NCI-H345 (cell line): Measurements from ENCODE around the gene SH3RF2.
A peak's percentile ranks its signal among the peaks of the same experiment; 100 is the strongest.
"Not testable (repeated sequence)": the region's sequence is repeated elsewhere in the genome, so short reads cannot be mapped to it uniquely, and the experiment has no call there.

Source experiments
- DNase-seq: peaks from one replicate; lab custom pipeline; 2025; lab: John Stamatoyannopoulos, UW

Gene SH3RF2

DNA sequence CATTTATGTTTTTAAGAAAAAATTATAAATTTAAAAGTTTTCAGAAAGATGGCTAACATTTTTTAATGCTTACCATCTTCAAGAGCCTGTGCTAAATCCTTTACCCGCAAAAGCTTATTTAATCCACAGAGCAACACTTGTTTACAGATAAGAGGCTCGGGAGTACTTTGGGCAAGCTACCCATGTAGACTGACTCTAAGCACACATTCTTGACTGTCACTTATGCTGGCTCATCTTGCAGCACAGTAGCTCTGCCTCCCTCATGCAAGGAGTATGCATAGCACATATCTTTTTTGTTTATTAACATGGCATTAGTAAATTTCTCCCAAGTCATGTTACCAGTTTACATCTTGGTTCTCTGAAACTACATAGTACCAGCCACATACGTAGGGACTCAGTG lies 14.7 kb downstream of the SH3RF2 start:
- DNase-seq: no peak

DNA sequence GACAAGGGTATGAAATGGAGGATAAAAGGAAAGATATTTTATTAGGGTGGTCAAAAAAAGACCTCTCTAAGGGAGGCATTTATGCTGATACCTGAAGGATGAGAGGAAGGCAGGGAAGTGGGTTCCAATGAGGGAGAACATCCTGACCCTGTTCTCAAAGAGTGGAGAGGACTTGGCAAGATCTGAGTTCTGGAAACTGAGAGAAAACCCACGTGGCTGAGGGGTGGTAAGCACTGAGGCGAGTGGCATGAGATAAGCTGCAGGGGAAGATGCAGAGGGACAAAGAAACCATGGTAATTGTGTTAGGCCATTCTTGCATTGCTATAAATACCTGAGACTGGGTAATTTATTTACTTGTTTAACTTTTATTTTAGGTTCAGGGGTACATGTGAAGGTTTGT lies 16.8 kb downstream of the SH3RF2 start:
- no peak for DNase-seq

DNA sequence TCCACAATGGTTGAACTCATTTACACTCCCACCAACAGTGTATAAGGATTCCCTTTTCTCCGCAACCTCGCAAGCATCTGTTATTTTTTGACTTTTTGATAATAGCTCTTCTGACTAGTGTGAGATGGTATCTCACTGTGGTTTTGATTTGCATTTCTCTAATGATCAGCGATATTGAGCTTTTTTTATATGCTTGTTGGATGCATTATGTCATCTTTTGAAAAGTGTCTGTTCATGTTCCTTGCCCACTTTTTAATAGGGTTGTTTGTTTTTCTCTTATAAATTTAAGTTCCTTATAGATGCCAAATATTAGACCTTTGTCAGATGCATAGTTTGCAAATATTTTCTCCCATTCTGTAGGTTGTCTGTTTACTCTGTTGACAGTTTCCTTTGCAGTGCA lies 17.8 kb downstream of the SH3RF2 start:
- DNase-seq: not testable (repeated sequence)

DNA sequence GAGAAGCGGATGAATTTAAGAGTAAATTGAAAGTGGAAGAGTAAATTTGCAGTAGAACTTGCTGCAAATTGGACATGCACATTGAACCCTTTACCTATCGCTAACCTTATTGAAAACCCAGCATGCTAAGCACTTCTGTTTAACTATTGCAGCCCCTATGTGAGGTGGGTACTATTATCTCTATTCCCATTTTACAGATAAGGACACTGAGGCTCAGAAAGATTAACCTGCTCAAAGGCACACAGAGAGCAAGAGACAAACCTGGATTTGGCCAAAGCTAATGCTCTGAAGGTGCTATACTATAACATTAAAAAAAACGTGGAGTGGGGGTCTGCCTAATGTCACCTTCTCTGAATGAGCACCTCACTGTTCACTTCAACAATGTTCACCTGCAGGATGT lies 21.0 kb downstream of the SH3RF2 start:
- no peak for DNase-seq

DNA sequence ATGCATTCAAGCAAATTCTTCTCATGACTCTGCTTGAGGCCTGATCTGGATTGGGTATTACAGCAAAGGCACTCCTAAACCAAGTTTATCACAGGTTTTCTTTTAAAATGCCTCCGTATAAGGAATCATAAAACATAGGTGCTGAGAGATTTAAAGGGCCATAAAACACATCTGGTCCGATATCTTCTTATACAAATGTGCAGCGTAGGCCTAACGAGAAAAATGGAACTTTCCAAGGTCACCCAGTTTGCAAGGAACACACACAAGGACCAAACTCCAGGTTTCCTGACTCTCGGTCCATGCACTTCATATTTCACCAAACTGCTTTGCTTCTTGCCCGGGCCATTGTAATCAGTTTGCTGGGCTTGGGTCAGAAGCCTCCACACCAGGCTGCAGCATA lies 22.1 kb downstream of the SH3RF2 start:
- DNase-seq: no peak

DNA sequence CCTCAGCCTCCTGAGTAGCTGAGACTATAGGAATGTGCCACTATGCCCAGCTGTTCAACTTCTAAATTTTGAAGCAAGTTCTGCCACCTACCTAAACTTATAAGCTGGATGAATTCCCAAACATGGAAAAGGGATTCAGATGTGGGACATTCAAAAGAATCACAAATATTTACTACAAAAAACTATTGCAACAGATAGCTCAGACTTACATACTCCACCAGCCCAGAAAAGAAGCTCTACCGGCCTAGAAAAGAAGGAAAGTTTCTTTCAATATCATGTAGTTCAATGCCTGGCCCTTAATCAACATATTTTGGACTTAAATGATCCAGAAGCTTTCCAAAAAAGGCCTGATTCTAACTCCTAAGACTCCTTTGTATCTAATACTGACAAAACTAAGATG lies 23.8 kb downstream of the SH3RF2 start:
- no peak for DNase-seq

DNA sequence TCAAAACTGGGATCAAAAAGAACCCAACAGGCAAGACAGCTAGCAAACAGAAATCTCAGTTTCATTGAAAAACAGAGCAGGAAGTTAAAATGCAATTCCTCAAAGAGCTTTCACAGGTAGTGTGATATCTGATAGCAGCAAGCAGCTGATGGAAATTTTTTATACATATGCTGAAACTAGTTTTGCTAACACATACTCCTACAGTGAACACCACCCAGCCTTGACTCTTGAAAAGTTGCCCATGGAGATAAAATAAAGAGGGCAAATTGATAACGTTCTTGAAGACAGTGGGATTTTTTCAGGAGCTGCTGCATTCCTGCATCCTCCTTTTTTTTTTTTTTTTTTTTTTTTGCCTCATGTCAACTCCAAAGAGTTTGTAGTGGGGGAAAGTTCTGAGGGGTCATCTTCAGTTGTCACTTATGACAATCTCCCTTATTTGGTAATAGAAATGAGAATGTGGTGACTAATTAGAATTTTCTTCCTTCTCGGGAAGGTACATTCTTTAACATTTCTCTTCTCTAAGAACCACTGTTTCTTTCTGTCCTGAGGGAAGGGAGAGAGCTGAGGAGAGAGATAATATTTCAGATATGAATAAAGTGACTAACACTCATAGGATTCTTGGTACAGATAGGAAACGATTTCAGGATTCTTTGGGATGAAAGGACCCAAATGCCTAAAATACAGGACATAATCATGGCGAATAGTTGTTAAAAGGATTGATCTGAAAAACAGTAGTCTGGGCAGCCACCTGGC lies 24.6 kb downstream of the SH3RF2 start:
- no peak for DNase-seq

DNA sequence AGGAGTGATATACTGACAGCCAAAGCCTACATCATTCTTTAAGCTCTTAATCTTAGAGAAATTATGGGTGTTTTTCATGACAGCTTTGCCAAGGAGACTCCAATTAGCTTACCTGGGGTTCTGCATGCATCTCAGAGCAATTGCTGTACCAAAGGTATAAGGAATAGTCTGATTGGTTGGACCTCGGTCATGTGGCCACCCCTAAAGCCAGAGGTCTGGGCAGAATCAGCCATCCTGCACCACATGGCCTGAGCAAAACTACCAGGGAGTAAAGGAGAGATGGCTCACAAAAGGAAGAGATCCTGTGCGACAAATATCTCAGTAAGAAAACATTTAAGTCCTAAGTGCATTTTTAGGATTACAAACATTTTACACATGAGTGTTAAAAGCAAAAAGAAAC lies 25.6 kb downstream of the SH3RF2 start:
- no peak for DNase-seq

DNA sequence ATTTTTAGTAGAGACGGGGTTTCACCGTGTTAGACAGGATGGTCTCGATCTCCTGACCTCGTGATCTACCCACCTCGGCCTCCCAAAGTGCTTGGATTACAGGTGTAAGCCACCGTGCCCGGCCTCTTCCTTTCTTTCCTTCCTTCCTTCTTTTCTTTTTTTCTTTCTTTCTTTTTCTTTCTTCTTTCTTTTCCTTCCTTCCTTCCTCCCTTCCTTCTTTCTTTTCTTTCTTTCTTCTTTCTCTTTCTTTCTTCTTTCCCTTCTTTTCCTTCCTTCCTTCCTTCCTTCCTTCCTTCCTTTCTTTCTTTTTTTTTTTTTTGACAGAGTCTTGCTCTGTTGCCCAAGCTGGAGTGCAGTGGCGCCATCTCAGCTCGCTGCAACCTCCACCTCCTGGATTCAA lies 27.6 kb downstream of the SH3RF2 start:
- not testable (repeated sequence) for DNase-seq

DNA sequence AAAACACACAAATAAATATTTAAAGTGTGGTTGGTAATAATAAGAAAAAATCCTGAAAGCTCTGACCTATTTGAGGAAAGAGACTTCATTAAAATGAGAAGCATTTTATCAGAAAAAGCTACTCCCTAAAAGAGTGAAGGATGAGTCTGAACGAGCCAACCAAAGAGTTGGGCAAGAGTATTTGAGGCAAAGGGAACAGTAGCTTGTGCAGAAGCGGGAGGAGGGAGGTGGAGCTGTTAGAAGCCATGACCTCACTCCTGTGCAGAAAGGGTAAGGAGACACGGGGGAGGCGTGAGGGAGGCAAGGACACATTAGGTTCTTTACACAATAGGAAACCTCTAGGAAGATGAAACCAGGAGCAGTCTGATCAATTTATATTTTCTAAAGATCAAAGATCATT lies 29.4 kb downstream of the SH3RF2 start:
- peak; percentile 35 for DNase-seq

DNA sequence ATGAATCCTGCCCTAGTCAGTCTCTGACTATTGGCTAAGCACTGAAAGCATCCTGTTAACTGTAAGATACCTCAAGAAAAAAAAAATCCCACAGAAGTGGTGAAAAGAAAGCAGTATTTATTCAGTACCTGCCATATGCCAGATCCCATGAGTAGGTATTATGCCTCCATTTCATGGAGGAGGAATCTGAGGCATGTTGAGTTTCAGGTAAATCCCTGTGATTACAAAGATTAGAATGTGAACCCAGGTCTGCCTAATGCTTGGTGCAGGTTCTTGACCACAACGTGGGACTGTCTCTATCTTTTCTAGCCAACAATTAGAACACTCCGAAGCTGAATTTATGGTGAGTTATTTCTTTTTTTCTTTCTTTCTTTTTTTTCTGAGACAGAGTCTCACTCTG lies 30.9 kb downstream of the SH3RF2 start:
- DNase-seq: no peak

DNA sequence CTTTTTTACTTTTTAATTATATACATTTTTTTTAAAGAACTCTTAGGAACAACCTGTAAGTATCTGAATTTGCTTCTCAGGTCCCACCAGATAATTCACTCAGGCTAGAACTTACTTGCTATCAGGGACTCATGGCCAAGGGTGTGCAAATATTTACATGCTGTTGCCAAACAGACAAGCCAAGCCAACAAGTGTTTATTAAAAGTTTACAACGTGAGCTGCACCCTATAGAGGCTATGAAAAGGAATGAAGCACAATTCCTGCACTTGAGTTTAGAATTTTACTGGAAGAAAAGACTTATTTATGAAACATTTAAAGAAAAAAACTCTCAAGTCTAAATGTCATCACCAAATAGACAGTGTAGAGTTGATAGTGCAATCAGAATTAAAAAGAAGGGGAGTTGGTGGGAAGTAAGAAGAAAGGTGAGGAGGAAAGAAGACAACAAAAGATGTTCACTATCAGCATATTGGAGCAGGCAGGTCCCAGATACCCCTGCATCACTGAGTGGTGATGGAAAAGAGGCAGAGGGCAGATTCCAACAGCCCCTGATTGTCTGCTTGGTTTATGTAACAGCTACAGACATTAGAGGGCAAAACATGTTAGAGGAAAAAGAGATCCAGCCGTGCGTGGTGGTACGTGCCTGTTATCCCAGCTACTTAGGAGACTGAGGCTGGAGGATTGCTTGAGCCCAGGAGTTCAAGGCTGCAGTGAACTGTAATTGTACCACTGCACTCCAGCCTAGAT lies 32.8 kb downstream of the SH3RF2 start:
- DNase-seq: peak; percentile 21

DNA sequence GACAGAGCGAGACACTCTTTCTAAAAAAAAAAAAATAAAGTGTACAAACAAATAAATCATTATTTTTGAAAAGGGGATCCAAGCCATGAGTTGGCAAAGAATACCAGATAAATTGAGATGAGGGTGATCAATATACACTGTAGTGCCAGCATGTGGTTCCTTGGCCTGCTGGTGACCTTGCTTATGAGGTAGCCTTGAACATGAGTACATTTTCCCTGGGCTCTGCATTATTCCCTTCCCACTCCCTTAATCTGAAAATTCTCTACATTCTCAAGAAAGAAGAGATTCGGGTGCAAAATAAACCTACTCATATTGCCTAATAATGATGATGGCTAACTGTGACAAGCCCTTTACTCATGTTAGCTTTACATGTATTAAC lies 33.3 kb downstream of the SH3RF2 start:
- no peak for DNase-seq

DNA sequence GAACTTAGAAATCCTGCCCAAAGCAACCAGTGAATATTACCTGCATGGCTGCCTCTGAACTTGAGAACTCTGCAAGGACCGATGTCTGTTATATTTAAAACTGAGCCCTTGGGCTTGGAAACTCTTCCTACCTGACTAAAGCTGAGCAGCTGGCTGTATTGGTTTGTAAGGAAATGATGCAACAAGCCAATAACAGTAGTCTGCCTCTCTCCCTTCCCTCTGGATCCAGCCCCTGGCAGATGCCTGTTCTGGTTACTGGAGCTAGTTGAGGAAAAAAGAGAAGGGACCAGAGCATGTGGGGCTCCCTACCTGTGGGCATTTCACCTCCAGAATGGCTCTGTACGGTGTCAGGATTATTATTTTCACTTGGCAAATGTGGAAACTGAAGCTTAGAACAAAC lies 34.7 kb downstream of the SH3RF2 start:
- no peak for DNase-seq

DNA sequence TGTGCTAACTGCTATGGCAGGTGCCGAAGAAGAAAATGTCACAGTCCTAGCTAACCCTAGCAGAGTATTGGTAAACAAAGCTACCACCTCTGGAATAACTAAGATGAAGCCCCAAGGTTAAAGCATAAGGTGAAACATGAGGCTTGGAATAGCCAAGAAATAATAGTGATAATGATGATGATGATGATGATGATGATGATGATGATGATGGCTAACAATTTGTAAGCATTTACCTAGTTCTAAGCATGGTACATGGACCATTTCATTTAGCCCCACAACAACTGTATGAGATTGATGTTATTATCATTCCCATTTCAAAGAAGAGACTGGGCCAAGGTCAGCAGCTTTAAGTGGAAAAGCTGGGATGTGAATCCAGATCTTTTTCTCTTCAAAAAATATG lies 35.3 kb downstream of the SH3RF2 start:
- no peak for DNase-seq

DNA sequence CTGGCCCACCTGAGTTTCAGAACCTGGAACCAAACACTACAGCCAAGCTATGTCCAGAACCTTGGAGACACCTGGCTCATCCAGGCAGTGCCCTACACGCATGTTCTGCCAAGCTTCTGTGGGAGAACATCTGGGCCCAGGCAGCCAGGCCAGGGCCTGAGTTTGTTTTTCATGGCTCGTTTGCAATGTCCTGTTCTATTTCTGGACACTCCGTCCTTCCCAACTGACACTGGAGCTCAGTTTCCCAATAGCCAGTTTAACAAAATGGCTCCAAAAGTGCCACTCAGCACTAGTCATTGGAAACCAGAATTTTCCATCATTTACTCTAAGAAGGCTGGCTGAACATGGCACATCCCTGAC lies 38.6 kb downstream of the SH3RF2 start:
- no peak for DNase-seq

DNA sequence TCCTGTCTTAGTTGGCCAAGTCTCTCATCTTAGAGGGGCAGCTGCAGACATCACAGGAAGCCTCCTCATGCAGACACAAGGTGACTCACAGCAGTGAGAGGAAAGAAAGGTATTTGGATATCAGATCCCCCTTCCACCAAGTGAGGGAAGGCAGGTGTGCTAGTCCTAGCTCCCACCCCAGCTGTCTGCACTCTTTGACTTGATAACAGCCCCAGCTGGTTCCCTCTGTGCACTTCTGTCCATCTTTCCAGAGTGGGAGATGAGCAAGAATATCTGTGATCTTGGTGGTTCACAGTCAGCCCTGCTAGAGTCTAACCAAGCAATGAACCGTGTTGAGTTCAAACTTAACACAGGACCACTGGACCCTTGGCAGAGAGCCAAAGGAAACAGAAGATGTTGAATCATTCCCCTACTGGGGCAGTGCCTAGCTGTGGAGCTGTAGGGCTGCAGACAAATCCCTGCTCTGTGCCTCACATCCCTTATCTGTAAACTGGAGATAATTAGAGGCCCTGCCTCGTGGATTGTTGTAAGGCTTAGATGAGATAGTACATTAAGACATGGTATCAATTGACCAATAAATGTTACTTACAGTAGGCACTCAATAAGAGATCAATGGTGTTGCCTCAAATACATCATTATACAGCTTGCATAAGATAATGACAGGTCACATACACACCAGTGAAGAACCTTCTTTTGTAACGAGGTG lies 39.1 kb downstream of the SH3RF2 start:
- DNase-seq: peak; percentile 23

DNA sequence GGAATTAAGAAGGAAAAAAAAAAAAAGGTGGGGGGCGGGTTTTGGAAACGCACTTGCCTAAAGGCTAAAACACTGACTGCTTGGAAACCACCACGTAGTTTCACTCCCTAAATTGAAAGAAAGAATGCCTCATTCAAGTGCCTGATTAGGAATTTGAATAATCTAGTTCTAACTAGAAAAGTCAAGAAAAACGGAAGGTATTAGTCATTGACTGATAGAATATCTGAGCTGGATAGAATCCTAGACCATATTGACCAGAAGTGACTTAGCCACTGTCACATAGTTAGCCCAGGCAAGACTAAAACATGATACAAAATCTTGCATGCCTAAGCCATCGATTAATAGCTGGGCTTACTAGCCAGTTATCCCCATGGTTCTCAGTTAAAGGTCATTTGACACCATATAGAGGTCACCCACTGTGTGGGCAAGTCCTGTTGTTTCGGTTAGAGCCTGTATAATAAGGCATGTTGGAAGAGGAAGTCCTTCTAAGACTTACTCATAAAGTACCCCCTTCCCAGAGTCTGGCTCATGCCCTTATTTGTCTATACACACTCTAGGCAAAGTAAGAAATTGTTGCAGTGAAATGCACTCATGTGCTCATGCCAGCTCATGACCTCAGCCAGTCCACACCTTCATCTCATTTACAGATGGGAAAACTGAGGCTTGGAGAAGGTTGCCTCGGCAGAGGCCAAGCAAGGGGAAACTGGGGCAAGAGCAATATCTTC lies 40.2 kb downstream of the SH3RF2 start:
- DNase-seq: no peak

DNA sequence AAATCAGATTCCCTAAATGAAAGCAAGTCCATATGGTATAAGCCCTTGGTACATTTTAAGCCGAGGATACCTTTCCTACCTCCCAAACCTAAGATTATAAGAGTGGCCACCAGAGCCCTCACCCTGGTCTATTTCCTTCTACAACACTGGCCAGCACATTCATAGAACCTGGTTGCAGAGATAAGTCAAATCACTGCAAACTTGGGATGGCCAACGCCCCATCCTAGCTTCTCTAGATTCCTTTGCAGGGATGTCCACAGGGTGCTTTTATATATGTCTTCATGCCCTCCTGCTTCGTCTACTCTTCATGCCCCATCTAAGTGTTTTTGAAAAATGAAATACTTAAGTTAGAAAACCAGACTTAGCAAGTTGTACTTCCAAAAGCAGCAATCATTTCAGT lies 41.8 kb downstream of the SH3RF2 start:
- no peak for DNase-seq

DNA sequence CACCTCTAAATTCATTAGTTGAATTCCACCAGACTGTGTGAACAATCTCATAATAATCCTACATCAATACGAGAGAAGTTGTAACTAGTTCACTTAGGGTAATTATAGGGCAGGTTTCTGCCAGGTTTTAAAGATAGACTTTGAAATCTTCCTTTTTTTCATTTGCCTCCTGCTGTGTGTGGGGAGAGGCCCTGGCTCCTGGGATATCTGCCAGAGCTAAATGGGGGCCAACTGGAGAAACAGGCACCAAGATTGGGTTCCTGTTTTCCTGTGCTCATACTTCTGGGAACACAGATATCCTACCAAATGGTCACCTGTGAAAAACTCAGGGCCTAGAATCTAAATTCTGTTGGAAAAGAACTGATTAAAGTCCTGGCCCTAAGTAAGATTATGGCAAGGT lies 42.3 kb downstream of the SH3RF2 start:
- DNase-seq: no peak

DNA sequence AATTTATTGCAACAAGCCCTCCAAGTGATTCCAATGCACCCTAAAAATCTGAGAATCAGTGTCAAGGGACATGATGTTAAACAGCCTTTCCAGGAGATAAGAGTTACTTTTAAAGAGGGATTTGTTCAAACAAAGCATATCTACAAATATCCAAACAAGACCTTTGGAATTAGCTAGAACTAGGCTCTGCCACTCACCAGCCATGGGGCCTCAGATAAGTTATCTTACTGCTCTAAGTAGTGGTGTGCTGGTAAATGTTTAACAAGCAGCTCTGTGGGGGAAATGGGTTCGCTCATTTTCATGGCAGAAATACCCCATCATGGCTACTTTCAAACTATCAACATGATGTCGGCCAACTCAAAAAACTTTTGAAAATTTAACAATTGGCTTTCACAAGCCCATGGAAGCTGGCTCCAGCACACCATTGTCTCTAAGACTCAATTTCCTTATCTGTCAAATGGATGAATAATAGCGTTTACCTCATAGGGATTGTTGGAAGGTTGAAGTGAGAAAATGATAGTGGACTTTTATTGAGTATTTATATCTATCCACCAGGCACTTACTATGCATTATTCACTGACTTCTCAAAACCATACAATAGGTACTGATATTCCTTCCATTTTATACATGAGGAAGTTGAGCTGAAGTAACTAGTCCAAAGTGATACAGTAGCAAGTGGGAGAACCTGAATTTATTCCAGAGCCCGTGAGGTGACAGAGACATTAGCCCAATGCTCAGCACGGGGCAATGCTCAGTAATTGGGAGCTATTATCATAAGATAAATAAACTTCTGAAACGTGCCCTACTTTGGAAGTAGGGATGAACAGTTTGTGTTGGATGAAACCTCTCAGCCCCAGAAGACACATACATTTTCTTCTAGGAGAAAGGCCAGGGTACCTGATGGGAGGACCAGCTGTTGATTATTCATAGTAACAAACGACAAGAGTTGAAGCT lies 43.2 kb downstream of the SH3RF2 start:
- DNase-seq: no peak
